Measurements from ENCODE around the gene DOHH.
"Not testable (repeated sequence)": the region's sequence is repeated elsewhere in the genome, so short reads cannot be mapped to it uniquely, and the experiment has no call there.

Gene DOHH

GRCh38 chr19:3459089-3459881, 41.2 kb downstream of the DOHH start:
- DNase-seq (ENCODE audit: low read depth, low spot score) = peak; percentile 97

- peak; percentile 85 for DNase-seq (ENCODE audit: low read depth, low spot score)
These were observed 42.0 kb downstream of the DOHH start for GRCh38 chr19:3458229-3459088.

GRCh38 chr19:3457528-3458228, 42.8 kb downstream of the DOHH start:
- peak; percentile 46 for DNase-seq (ENCODE audit: low read depth, low spot score)

- DNase-seq (ENCODE audit: low read depth, low spot score) = no peak
These were observed 43.4 kb downstream of the DOHH start for GRCh38 chr19:3456925-3457527.

GRCh38 chr19:3455960-3456601, 44.4 kb downstream of the DOHH start:
- no peak for DNase-seq (ENCODE audit: low read depth, low spot score)

- DNase-seq (ENCODE audit: low read depth, low spot score) = no peak
These were observed 45.0 kb downstream of the DOHH start for GRCh38 chr19:3455393-3455955.

GRCh38 chr19:3454656-3455392, 45.6 kb downstream of the DOHH start:
- DNase-seq (ENCODE audit: low read depth, low spot score) = no peak

- no peak for DNase-seq (ENCODE audit: low read depth, low spot score)
These were observed 46.6 kb downstream of the DOHH start for GRCh38 chr19:3453840-3454239.

- DNase-seq (ENCODE audit: low read depth, low spot score) = not testable (repeated sequence)
These were observed 47.6 kb downstream of the DOHH start for GRCh38 chr19:3452942-3453214.

GRCh38 chr19:3452171-3452941, 48.1 kb downstream of the DOHH start:
- DNase-seq (ENCODE audit: low read depth, low spot score) = no peak

GRCh38 chr19:3451451-3451866, 49.0 kb downstream of the DOHH start:
- no peak for DNase-seq (ENCODE audit: low read depth, low spot score)

- DNase-seq (ENCODE audit: low read depth, low spot score) = peak; percentile 99
These were observed 49.6 kb downstream of the DOHH start for GRCh38 chr19:3450796-3451411.

- DNase-seq (ENCODE audit: low read depth, low spot score) = no peak
These were observed 51.7 kb downstream of the DOHH start for GRCh38 chr19:3448616-3449334.

GRCh38 chr19:3446657-3447056, 53.8 kb downstream of the DOHH start:
- not testable (repeated sequence) for DNase-seq (ENCODE audit: low read depth, low spot score)

- no peak for DNase-seq (ENCODE audit: low read depth, low spot score)
These were observed 55.7 kb downstream of the DOHH start for GRCh38 chr19:3444695-3445234.

- DNase-seq (ENCODE audit: low read depth, low spot score) = peak; percentile 56
These were observed 56.4 kb downstream of the DOHH start for GRCh38 chr19:3443840-3444694.

- no peak for DNase-seq (ENCODE audit: low read depth, low spot score)
These were observed 57.9 kb downstream of the DOHH start for GRCh38 chr19:3442487-3443071.
